Left renal pelvis (tissue), 4 donors: ENCODE data around the gene FCRL5. TPM values are rescaled to one million over a fixed set of nuclear protein-coding genes. Genes with fewer than 3 reads are reported as not detected.
"Not testable (repeated sequence)": the region's sequence is repeated elsewhere in the genome, so short reads cannot be mapped to it uniquely, and the experiment has no call there.

Experiments
- DNase-seq, 4 donors: peaks; one replicate each; pipeline ENCODE4 v3.0.0-alpha.2; 2013; ENCODE audit warnings: low read depth in 4 of 4, low spot score in 3 of 4
- polyA plus RNA-seq, 4 donors: library from polyadenylated mRNA; unstranded; fragments of 120-200 nt; gene quantifications; one replicate each; pipeline ENCODE4 v1.2.1, GENCODE V29; 2013; ENCODE audit not compliant: insufficient read length in 4 of 4

The FCRL5 gene
- polyA plus RNA-seq, 4 donors = 0.09 to 0.14 (median 0.14) TPM; not detected in 1

- peak in 2 of 4 donors; percentile 36 to 40 for DNase-seq
These were observed 61.7 kb downstream of the FCRL5 start for GRCh38 chr1:157490467-157491165.

- no peak for DNase-seq
These were observed 64.2 kb downstream of the FCRL5 start for GRCh38 chr1:157488156-157488555.

- DNase-seq = no peak
These were observed 64.8 kb downstream of the FCRL5 start for GRCh38 chr1:157487504-157487903.

- no peak for DNase-seq
These were observed 65.2 kb downstream of the FCRL5 start for GRCh38 chr1:157487096-157487495.

GRCh38 chr1:157486400-157486799 lies 65.9 kb downstream of the FCRL5 start:
- not testable (repeated sequence) for DNase-seq

- DNase-seq = no peak
These were observed 66.5 kb downstream of the FCRL5 start for GRCh38 chr1:157485793-157486192.

- no peak for DNase-seq
These were observed 67.7 kb downstream of the FCRL5 start for GRCh38 chr1:157484573-157484972.

- DNase-seq = no peak
These were observed 68.7 kb downstream of the FCRL5 start for GRCh38 chr1:157483635-157484034.

GRCh38 chr1:157482717-157483116 lies 69.6 kb downstream of the FCRL5 start:
- no peak for DNase-seq

- no peak for DNase-seq
These were observed 70.1 kb downstream of the FCRL5 start for GRCh38 chr1:157482174-157482573.

- DNase-seq = no peak
These were observed 74.3 kb downstream of the FCRL5 start for GRCh38 chr1:157478030-157478429.

GRCh38 chr1:157477419-157477818 lies 74.9 kb downstream of the FCRL5 start:
- DNase-seq = no peak

GRCh38 chr1:157472959-157473358 lies 79.4 kb downstream of the FCRL5 start:
- no peak for DNase-seq

GRCh38 chr1:157472056-157472701 lies 80.1 kb downstream of the FCRL5 start:
- DNase-seq = no peak

- no peak for DNase-seq
These were observed 80.8 kb downstream of the FCRL5 start for GRCh38 chr1:157471531-157471930.

GRCh38 chr1:157469752-157470675 lies 82.3 kb downstream of the FCRL5 start:
- DNase-seq = no peak

GRCh38 chr1:157469300-157469699 lies 83.0 kb downstream of the FCRL5 start:
- DNase-seq = no peak

GRCh38 chr1:157466011-157466410 lies 86.3 kb downstream of the FCRL5 start:
- DNase-seq = no peak
